ENCODE measurements around the gene PSME4.

The PSME4 gene

DNA sequence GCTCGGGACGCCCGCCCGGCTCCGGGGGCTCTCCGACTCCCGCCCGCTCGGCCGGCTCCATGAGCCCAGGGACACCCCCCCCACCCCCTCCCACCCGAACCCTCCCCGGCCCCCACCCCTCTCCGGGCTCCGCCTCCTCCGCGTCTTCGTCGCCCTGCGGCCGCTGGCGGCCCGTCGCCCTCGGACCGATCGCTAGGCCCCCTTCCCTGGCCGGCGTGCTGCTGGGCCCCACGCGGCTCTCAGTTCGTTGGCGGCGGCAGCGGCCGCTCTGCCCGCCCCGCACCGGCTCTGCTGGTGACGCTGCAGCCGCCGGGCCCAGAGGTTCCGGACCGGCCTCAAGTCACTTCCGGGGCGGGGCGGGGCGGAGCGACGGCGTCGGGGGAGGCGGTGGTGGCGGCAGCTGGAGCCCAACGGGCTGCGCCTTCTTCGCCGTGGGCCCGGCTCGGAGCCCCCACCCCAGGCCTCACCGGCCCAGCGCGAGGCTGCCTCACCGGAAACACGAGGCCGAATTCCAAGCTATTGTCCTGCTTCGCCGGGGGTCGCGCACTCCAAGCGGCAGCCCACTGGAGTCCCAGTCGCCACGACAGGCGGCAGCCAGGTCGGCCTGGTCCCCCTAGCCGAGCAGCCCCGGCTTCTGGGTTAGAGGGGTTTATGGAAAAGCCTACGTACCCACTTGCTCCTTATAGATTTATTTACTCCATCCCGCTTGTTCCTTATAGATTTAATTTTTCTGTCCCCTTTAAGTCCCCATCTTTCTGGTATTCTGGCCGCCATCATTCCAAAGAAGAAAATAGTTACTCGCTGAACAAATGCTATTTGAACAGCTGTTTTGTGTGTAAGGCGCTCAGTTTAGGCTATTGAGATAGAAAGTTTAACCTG is at the start of gene PSME4:
Gene PSME4, minus strand, starts transcription at position 270 of the 879 bp plus-strand sequence. Its CDS starts 209 bp downstream, at position 61.
- peak; percentile 87 for DNase-seq

DNA sequence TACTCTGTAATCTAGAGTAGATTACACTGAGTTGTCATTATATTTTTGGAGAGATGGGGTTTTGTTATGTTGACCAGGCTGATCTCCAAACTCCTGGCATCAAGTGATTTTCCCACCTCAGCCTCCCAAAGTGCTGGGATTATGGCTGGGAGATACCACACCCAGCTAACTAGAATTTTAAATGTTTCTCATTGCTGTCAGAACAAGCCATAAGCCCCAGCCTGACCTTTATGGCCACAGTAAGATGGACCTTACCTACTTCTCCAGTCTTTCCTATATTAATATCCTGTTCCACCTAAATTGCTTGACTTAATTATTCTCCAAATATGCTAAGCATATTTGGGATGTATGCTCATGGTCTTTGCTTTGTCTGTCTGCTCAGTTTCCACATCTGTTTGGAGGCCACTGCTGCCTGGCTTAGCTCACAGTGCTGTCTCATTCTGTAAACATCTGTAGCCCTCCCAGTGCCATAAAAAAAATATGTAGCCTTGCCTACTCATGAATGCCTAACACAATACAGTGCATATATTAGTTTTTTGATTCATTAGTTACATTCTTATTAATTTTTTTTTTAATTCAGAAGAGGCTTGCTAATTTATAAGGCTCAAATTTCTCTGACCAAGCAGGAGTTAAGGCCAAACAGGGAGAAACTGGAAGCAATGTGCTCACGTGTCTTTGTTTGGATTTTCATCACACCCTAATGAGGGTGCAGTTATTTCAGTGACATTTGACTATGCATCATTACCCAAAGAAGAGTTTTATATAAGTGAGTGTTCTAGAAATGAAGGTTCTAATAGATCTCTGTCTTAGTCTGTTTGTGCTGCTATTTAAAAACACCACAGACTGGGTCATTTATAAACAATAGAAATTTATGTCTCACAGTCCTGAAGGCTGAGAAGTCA is 45.3 kb upstream of the PSME4 start:
- peak; percentile 87 for DNase-seq

- DNase-seq, result no peak
Observed at GRCh38 chr2:54013996-54014395, 43.2 kb upstream of the PSME4 start.

GRCh38 chr2:54012538-54013141 is 41.8 kb upstream of the PSME4 start:
- DNase-seq, result no peak

- DNase-seq, result no peak
Observed at GRCh38 chr2:54009549-54009948, 38.8 kb upstream of the PSME4 start.

DNA sequence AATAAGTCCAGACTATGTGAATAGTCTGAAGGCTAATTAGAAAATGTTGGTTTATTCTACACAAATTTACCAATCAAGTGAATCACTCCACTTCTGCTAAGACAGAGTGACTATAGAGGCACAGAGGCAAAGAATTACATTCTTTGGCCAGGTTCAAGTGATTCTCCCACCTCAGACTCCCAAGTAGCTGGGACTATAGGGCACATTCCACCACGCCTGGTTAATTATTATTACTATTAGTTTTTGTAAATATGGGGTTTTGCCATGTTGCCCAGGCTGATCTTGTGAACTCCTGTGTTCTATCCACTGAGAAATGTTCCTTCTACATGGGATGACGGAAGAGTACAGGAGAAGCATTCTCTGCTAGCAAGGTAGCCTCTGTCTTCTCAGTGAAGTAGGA is 37.6 kb upstream of the PSME4 start:
- no peak for DNase-seq

GRCh38 chr2:54000524-54000923 is 29.7 kb upstream of the PSME4 start:
- DNase-seq, result no peak

GRCh38 chr2:54000122-54000521 is 29.3 kb upstream of the PSME4 start:
- DNase-seq, result no peak

DNA sequence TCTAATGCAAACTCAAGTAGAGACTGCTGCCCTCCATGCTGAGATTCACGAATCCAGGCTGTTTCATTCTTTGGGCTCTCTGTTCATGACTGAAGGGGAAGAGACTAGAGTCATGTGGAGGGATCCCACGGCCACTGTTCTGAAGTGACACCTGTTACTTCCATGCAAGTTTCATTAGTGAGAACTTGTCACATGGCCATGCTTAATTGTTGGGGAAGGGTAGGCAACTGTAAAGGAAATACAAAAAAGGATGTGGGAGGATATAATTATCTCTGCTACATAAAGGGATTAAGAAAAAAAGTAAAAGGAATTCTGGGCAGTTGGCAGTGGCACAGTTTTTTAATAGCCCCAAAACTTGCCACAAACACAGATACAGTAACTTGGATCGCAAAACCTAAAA is 28.0 kb upstream of the PSME4 start:
- no peak for DNase-seq

DNA sequence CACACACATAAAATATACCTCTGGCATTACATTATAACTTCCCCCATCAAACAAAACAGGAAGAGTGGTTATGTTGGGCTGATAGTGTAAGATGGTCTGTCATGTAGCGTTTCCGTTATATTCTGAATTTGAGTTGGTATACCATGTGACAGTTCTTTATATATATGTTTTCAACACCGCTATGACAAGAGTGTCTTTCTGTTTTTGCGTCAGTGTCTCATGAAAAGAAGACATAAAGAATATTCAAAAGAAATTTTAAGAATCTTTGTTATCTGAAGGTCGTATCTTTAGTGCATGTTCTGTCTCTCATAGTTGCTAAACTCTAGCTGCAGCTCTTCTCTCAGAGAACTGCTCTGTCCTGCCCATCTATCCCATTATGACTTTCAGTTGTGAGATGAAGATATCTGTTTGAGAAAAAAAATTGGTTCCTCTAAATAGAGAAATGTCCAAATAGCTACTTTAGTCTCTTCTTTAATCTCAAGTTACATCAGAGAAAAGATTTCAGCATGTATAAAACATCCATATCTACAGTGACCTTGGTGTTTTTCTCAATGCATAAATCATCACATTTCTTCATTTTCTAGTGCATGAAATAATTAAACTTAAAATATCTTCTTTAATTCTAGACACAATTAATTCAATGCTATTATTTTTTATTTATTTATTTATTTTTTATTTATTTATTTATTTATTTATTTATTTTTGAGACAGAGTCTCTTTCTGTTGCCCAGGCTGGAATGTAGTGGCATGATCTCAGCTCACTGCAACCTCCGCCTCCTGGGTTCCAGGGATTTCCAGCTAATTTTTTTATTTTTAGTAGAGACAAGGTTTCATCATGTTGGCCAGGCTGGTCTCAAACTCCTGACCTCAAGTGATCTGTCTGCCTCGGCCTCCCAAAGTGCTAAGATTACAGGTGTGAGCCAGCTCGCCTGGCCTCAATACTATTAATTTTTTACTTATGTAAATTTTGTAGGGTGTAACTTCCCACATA is 24.3 kb upstream of the PSME4 start:
- DNase-seq, result no peak

DNA sequence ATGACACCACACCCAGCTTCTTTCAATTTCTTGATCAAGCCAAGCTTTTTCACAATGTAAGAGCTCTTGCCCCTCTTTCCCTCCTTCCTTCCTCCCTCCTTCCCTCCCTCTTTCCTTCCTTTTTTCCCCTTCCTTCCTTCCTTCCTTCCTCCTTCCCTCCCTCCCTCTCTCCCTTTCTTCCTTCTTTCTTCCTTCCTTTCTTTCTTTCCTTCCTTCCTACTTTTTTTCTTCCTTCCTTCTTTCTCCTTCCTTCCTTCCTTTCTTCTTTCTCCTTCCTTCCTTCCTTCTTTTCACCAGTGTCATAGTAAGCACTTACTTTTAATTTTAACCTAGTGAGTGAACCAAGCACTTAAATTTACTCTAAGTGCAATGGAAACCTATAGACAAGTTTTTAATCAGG is 21.2 kb upstream of the PSME4 start:
- DNase-seq, result no peak

DNA sequence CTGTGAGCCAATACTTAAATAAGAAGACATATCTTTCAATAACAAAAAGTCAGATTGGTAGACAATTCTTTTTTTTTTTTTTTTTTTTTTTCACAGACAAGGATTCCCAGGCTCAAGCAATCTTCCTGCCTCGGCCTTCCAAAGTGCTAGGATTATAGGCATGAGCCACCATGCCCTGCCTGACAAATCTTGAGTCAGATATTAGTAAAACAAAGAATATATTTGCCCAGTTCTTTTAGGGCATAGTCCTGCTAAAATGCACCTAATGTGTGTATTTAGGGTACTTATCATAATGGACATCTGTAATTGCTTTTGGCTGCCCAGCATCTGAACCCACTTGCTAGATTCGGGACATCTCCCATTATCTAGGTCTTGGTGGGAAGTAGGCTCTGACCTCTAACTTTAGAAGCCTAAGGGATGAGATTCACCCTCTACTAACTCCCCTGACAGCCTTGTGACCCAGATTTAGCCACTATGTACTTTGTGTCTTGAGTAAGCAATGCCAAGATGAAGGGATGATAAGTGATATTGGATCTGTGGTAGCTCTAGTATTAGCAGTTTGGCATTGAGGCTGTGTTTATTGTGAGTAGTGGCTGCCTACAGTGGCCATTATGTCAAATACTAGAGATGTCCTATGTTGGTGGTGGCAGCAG is 18.5 kb upstream of the PSME4 start:
- DNase-seq, result no peak

DNA sequence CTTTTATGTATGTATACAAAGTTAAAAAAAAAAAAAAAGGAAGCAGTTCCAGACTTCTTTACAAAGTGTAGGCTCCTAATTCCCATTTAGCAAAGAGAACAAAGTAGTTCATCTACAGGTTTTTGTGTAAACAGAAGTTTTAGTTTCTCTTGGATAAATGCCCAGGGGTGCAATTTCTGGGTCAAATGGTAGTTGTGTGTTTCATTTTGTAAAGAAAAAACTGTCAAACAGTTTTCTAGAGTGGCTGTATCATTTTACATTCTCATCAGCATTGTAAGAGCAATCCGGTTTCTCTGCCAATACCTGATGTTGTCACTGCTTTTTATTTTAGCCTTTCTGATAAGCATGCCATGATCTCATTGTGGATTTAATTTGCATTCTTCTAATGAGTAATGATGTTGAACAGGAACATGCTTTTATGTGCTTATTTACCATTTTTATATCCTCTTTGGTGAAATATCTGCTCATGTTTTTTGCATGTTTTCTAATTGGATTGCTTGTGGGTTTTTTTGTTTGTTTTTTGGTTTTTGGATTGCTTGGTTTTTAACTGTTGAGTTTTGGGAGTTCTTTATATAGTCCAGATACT is 16.6 kb upstream of the PSME4 start:
- peak; percentile 44 for DNase-seq

DNA sequence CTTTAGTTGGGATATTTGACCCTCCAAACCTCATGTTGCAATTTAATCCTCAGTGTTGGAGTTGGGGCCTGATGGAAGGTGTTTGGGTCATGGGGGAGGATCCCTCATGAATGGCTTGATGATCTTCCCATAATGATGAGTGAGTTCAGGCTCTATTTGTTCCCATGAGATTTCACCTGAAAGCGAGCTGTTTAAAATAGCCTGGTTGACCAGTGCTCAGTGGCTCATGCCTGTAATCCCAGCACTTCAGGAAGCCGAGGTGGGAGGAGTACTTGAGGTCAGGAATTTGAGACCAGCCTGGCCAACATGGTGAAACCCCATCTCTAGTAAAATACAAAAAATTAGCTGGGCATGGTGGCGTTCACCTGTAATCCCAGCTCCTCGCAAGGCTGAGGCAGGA is 14.9 kb upstream of the PSME4 start:
- DNase-seq, result no peak

DNA sequence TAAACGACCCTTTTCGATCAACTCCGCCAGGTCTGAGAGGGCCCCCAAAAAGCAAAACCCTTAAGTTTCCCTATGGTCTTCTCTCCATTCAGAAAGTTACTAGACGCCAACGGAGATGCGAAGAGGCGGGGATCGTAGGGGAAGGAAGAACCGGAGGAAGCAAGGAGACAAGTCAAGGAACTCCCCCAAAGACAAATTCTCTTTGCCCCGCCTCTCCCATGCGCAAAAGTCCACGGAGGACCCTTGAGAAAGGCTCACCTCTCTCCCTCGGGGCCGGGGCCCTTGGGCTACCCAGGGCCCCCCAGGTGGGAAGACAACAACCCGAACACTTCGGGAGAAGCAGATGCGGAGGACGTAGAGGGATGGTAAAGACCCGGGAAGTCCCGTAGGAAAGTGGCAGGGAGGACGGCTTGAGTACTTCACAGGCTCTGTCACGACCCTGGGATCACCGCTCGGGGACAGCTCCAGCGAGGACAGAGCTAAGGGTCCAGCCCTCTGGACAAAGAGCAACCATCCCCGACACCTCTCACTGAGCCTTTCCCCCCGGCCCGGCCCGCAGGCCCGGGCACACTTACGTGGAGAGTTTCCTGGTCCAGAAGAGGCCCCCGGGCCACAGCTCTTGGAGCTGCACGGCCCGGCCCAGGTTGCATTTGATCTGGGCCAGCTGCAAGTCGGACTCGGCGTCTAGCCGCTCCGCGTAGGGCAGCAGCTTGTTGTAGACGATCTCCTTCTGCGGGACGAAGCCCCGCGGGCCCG is 647 bp downstream of the PSME4 start:
- DNase-seq, result peak; percentile 43

- peak; percentile 80 for DNase-seq
Observed at GRCh38 chr2:53969285-53969967, 1.4 kb downstream of the PSME4 start.

DNA sequence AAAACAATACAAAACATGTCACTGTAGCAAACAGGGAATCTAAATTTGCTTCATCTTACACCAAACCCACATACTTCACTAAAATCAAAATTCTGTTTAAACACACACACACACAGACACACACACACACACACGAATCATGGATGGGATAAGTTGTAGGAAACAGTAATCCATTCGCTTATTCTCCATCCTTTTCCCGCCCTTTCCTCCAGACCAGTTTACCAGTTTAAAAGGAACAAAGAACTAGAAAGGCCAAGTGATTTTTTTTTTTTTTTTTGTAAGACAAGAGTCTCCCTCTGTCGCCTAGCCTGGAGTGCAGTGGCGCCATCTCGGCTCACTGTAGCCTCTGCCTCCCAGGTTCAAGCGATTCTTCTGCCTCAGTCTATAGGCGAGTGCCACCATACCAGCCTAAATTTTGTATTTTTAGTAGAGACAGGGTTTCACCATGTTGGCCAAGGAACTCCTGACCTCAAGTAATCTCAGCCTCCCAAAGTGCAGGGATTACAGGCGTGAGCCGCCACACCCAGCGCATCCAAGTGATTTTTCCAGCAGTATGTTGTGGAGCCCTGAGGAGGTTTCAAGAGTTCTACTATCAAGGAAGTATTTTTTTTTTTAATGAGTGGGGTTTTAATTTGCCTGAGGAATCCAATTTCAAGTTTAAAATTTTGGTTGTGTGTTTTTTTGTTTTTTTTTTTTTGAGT is 5.7 kb downstream of the PSME4 start:
- no peak for DNase-seq

GRCh38 chr2:53964257-53964952 is 6.4 kb downstream of the PSME4 start:
- DNase-seq, result no peak
